Thoracic aorta (tissue), 2 donors: ENCODE results near the gene DGKB. TPM values are rescaled to one million over a fixed set of nuclear protein-coding genes. Genes with fewer than 3 reads are reported as not detected.

Experiments used
- ATAC-seq: fragments of 150-250 bp; one replicate; pipeline ENCODE4 v1.8.0; 2017; ENCODE audit warnings: low read depth; ENCODE audit not compliant: insufficient number of reproducible peaks, low FRiP score
- DNase-seq: peaks from one replicate; pipeline ENCODE4 v3.0.0-alpha.2; 2020; ENCODE audit warnings: low spot score
- H3K27ac ChIP-seq, 2 donors: fragments of 200-600 bp; sonication (generic); 1 replicate in 1 of 2; 2 replicates in 1 of 2; pipeline ENCODE4 v1.5.1; 2016; ENCODE audit warnings: mild to moderate bottlenecking in 2 of 2, moderate library complexity in 2 of 2
- H3K27me3 ChIP-seq: fragments of 200-600 bp; sonication (generic); replicated peaks from 2 replicates; pipeline ENCODE4 v1.6.0; 2016; ENCODE audit warnings: mild to moderate bottlenecking; ENCODE audit not compliant: insufficient read depth
- H3K36me3 ChIP-seq: fragments of 200-600 bp; sonication (generic); one replicate; pipeline ENCODE4 v1.5.1; 2016
- H3K4me1 ChIP-seq, 2 donors: fragments of 200-600 bp; sonication (generic); 1 replicate in 1 of 2; 2 replicates in 1 of 2; pipeline versions ENCODE4 v1.5.1 to v1.6.0; 2016; ENCODE audit warnings: low read depth in 2 of 2, mild to moderate bottlenecking in 1 of 2; ENCODE audit not compliant: control insufficient read depth in 1 of 2
- H3K4me3 ChIP-seq: fragments of 200-600 bp; sonication (generic); 2 replicates; pipeline ENCODE4 v1.5.1; 2016; ENCODE audit warnings: mild to moderate bottlenecking
- H3K9me3 ChIP-seq: fragments of 200-600 bp; sonication (generic); 2 replicates; pipeline ENCODE4 v1.5.1; 2016
- CTCF ChIP-seq: fragments of 200-600 bp; sonication (generic); IDR thresholded peaks from one replicate; pipeline ENCODE4 v1.5.1; 2019; ENCODE audit warnings: antibody characterized with exemption
- total RNA-seq, 2 donors: library from RNA; depleted of rRNA; stranded (reverse); fragments of >200 nt; gene quantifications; one replicate each; pipeline versions ENCODE4 v1.1.0 to v1.2.3, GENCODE V29; 2016

The DGKB gene
- total RNA-seq, 2 donors from 2014 or later: 0.56 TPM; not detected in 1

DNA sequence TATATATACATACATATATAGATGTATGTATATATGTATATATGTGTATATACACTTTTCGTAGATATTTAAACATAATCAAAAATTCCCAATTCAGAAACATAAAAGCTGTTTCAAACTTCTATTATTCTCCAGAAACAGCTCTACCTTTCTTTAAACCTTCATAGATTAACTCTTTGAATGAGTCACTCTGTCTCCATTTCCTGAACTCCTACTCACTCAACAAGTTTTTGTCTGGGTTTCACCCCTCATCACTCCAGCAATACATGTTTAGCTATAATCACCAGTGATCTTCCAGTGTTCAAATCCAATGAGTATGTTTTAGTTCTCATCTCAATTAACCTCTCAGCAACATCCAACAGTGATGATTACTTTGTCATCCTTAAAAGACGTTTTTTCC, 9.6 kb downstream of the DGKB start:
- no peaks in the 10 kb centered on the region for H3K27me3 ChIP-seq
- no peaks in the 10 kb centered on the region for H3K36me3 ChIP-seq
- no peak for TF ChIP-seq CTCF
- H3K27ac ChIP-seq: no peak overlapping the region
- H3K9me3 ChIP-seq: no peaks in the 10 kb centered on the region
- no peak for ATAC-seq
- no peak for DNase-seq
- no peak overlapping the region for H3K4me3 ChIP-seq
- no peaks in the 10 kb centered on the region for H3K4me1 ChIP-seq

GRCh38 chr7:14891289-14891688, 11.3 kb downstream of the DGKB start:
- TF ChIP-seq CTCF: no peak
- Histone ChIP-seq H3K27ac (no peak overlapping the region), H3K4me3 (no peak overlapping the region), H3K27me3 (no peaks in the 10 kb centered on the region), H3K36me3 (no peaks in the 10 kb centered on the region), H3K9me3 (no peaks in the 10 kb centered on the region), H3K4me1 (no peaks in the 10 kb centered on the region)
- no peak for DNase-seq
- no peak for ATAC-seq

GRCh38 chr7:14888962-14889361, 13.6 kb downstream of the DGKB start:
- no peak overlapping the region for H3K4me3 ChIP-seq
- no peaks in the 10 kb centered on the region for H3K4me1 ChIP-seq
- no peak overlapping the region for H3K27ac ChIP-seq
- no peaks in the 10 kb centered on the region for H3K36me3 ChIP-seq
- no peak for TF ChIP-seq CTCF
- H3K27me3 ChIP-seq: no peaks in the 10 kb centered on the region
- H3K9me3 ChIP-seq: no peaks in the 10 kb centered on the region
- no peak for DNase-seq
- no peak for ATAC-seq

DNA sequence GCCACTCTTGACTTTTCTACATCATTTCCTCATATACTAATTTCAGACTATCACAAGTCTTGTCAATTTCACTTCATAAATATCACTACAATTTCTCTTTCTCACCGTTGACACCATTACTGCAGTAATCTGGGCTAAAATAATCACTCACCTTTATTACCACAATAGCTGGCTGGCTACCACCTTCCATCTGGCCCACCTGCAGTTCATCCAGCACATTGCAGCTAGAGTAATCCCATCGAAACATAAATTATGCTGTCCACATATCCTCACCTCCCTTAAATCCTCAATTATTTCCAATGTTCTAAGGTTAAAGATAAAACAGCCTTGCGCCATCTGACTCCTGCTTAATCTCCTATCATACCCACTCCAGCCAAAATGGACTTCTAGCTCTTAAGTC, 16.0 kb downstream of the DGKB start:
- no peak for TF ChIP-seq CTCF
- ATAC-seq: no peak
- H3K27ac ChIP-seq: no peak overlapping the region

DNA sequence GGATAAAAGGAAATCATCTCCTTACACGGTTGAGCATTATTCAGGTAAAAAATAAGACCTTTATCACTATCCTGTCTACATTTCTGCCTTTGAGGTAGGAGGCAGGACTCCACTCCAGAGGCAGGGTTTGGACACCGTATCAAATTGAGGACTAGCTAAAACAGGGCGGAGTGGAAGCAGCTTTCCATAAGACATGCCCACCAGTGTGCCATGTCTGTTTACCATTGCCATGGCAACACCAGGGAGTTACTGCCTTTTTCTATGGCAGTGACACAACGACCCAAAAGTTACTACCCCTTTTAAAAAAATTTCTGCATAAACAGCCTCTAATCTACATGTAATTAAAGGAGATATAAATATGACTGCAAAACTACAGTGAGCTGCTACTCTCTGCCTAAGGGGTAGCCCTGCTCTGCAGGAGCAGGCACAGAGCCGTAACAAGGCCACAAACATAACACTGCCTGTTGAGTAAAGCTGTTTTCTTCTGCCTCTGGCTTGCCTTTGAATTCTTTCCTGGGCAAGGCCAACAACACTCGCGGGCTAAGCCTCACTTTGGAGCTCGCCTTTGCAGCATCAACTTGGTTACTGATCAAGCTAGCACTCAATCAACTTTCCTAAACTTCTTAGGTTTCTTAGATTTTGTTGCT, 26.5 kb downstream of the DGKB start:
- no peak for TF ChIP-seq CTCF
- Histone ChIP-seq H3K27ac (no peak overlapping the region), H3K4me3 (no peak overlapping the region), H3K27me3 (no peaks in the 10 kb centered on the region), H3K9me3 (no peaks in the 10 kb centered on the region), H3K4me1 (no peaks in the 10 kb centered on the region), H3K36me3 (no peaks in the 10 kb centered on the region)
- ATAC-seq: no peak
- DNase-seq: no peak

More for the DNA sequence above, 16.0 kb downstream of the DGKB start:
- H3K4me3 ChIP-seq: no peak overlapping the region
- no peaks in the 10 kb centered on the region for H3K27me3 ChIP-seq
- H3K4me1 ChIP-seq: no peaks in the 10 kb centered on the region
- no peak for DNase-seq
- H3K9me3 ChIP-seq: no peaks in the 10 kb centered on the region
- no peaks in the 10 kb centered on the region for H3K36me3 ChIP-seq
